ENCODE results near the gene GSPT2. TPM values are rescaled to one million over a fixed set of nuclear protein-coding genes. Genes with fewer than 3 reads are reported as not detected.
"Not testable (repeated sequence)": the region's sequence is repeated elsewhere in the genome, so short reads cannot be mapped to it uniquely, and the experiment has no call there.

GSPT2 gene
- 14.9 to 15.9 TPM (median 15.6 TPM) in 3 replicates for total RNA-seq

DNA sequence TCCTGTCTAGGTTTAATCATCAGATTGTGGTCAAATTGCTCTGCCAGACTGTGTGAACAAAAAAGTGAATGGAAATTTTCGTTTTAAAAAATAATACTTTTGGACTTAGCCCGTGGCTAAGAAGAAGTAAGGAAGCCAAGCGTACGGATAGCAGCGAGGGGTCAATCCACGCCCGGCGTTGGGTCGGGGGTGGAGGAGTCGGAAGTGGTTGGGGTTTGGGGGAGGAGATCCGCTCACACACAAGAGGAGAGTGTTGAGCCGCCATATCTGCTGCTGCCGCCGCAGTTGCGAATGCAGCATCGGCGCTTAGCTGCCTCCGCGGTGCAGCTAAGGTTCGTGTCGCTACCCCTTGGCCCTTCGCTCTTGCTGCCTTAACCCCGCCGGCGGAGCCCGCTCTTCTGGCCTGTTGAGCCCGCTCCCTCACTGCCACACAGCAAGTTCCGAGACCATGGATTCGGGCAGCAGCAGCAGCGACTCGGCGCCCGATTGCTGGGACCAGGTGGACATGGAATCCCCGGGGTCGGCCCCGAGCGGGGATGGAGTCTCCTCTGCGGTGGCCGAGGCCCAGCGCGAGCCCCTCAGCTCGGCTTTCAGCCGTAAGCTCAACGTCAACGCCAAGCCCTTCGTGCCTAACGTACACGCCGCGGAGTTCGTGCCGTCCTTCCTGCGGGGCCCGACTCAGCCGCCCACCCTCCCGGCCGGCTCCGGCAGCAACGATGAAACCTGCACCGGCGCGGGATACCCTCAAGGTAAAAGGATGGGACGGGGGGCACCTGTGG, at the start of gene GSPT2:
TSS of gene GSPT2 (plus strand) at position 264 of the 779 bp plus-strand sequence. CDS start at position 449, 185 bp downstream.
- H3K9me3 Mint-ChIP-seq = peaks cover 26% of the 10 kb centered on the region
- peaks cover 15% of the 10 kb centered on the region for H3K4me1 Mint-ChIP-seq
- DNase-seq (ENCODE audit: low spot score in 2 of 2, unreplicated experiment in 2 of 2) = peak; percentile 23 to 52
- H3K36me3 Mint-ChIP-seq = peaks cover 24% of the 10 kb centered on the region
- TF ChIP-seq, protein P1, sequence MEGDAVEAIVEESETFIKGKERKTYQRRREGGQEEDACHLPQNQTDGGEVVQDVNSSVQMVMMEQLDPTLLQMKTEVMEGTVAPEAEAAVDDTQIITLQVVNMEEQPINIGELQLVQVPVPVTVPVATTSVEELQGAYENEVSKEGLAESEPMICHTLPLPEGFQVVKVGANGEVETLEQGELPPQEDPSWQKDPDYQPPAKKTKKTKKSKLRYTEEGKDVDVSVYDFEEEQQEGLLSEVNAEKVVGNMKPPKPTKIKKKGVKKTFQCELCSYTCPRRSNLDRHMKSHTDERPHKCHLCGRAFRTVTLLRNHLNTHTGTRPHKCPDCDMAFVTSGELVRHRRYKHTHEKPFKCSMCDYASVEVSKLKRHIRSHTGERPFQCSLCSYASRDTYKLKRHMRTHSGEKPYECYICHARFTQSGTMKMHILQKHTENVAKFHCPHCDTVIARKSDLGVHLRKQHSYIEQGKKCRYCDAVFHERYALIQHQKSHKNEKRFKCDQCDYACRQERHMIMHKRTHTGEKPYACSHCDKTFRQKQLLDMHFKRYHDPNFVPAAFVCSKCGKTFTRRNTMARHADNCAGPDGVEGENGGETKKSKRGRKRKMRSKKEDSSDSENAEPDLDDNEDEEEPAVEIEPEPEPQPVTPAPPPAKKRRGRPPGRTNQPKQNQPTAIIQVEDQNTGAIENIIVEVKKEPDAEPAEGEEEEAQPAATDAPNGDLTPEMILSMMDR (IDR thresholded peaks at IDR 0.05; ENCODE audit: unreplicated experiment) = no peak
- peaks cover 16% of the 10 kb centered on the region for H3K27me3 Mint-ChIP-seq (ENCODE audit: low read depth)
- peak within 1 kb of the TSS; percentile 75 for H3K4me3 Mint-ChIP-seq
- peak within 1 kb of the TSS; percentile 91 for H3K27ac Mint-ChIP-seq

DNA sequence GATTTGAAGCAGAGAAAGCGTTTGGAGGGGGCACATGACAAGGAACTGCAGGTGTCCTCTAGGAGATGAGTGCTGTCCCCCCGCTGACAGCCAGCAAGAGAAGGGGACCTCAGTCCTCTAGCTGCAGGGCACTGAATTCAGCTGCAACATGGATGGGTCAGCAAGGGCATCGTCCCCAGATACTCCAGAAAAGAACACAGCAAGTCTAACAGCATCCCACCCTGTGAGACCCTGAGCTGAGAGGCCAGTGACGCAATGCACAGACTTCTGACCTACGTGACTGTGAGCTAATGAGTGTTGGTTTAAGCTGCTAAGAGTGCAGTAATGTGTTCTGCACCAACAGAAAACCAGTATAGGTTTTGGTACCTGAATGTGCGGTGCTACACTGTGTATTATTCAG, 49.0 kb upstream of the GSPT2 start:
- Mint-ChIP-seq H3K27me3 (ENCODE audit: low read depth) (peaks cover 26% of the 10 kb centered on the region), H3K36me3 (no peaks in the 10 kb centered on the region), H3K9me3 (peaks cover 12% of the 10 kb centered on the region), H3K4me3 (no peak overlapping the region), H3K4me1 (no peaks in the 10 kb centered on the region), H3K27ac (no peak overlapping the region)
- no peak for DNase-seq (ENCODE audit: low spot score in 2 of 2, unreplicated experiment in 2 of 2)
- TF ChIP-seq, protein P1 (IDR thresholded peaks at IDR 0.05; ENCODE audit: unreplicated experiment) = no peak

DNA sequence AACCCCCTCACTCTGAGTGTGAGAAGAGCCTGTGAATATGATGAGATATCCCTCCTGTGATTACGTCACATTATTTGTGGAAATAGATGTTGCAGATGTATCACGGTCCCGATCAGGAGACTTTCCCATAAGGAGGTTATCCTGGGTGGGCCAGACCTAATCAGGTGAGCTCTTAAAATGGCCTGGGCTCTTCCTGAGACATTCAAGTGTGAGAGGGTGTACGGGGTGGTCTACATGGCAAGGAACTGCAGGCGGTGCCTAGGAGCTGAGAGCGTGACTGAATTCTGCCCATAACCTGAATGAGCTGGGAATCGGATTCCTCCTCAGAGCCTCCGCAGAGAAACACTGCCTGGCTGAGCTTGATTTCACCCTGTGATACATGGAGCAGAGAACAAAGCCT, 45.8 kb upstream of the GSPT2 start:
- DNase-seq (ENCODE audit: low spot score in 2 of 2, unreplicated experiment in 2 of 2) = no peak
- no peaks in the 10 kb centered on the region for H3K36me3 Mint-ChIP-seq
- TF ChIP-seq, protein P1 (IDR thresholded peaks at IDR 0.05; ENCODE audit: unreplicated experiment) = no peak

DNA sequence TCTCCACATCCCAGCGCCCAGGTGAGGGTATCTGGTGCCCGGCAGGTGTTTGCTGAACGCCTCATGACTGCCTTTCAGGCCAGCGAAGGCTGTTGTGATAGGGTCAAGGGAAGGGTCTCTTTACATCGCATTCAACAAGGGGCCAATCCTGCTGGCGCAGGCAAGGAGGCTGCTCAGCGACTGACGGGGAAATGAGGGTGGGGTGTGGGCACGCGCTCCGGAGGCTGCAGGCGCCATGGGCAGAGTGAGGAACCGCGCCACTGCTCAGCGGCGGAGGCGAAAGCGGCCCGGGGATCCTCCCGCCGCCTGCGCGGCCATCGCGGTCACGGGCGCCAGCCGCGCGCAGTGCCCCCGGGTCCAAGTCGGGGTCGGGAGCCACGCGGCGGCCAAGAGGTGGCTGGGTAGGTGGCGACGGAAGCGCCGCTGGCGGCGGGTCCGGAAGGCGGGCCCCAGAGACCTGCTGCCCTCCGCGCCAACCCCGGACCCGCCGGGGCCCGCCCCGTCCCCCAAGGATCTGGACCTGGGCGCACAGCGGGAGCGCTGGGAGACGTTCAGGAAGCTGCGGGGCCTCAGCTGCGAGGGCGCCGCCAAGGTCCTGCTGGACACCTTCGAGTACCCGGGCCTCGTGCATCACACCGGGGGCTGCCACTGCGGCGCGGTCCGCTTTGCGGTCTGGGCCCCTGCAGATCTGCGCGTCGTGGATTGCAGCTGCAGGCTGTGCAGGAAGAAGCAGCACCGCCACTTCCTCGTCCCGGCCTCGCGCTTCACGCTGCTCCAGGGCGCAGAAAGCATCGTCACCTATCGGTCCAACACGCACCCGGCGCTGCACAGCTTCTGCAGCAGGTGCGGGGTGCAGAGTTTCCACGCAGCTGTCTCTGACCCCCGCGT, 32.7 kb upstream of the GSPT2 start, which contains the start of gene CENPVL1:
TSS of gene CENPVL1 (plus strand) at position 236 of the 888 bp plus-strand sequence. CDS start at position 236, 0 bp downstream.
- not testable (repeated sequence) for H3K27me3 Mint-ChIP-seq (ENCODE audit: low read depth); H3K4me3 Mint-ChIP-seq; H3K4me1 Mint-ChIP-seq; H3K36me3 Mint-ChIP-seq; H3K27ac Mint-ChIP-seq; DNase-seq (ENCODE audit: low spot score in 2 of 2, unreplicated experiment in 2 of 2); H3K9me3 Mint-ChIP-seq

More for the DNA sequence above, 45.8 kb upstream of the GSPT2 start:
- H3K9me3 Mint-ChIP-seq = peaks cover 20% of the 10 kb centered on the region
- H3K4me3 Mint-ChIP-seq = no peak overlapping the region
- no peak overlapping the region for H3K27ac Mint-ChIP-seq
- peaks cover 33% of the 10 kb centered on the region for H3K27me3 Mint-ChIP-seq (ENCODE audit: low read depth)
- H3K4me1 Mint-ChIP-seq = no peaks in the 10 kb centered on the region

DNA sequence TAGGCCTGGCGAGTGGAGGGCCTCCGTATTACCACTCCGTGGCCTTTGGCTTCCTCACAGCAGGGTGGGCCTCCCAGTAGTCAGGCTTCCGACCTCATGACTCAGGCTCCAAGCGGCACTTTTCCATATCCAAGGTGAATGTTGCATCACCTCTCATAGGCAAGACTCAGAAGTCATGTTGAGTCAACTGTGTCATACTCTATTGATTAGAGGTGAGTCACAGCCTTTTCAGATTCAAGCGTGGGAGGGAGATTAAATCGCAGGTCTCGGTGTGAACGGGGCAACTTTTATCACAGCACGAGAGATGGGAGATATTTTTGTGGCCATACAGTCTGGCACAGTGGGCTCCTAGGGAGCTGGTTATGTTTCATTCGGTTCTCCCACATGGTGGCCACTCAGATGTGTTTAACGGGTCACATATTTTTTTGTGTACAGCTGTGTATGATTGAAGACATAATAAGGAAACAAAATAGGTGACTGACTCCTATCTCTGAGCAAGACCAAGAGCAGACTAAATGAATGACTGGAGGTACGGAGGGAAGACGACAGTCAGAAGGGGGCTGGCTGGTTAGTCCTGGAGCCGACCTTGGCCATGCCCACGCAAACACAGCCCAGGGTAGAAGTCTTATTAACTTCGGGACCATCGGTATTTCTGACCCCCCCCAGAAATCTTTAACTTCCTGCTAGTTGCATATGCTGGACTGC, 30.1 kb upstream of the GSPT2 start:
- not testable (repeated sequence) for H3K4me3 Mint-ChIP-seq; H3K9me3 Mint-ChIP-seq; H3K4me1 Mint-ChIP-seq; H3K27me3 Mint-ChIP-seq (ENCODE audit: low read depth); H3K36me3 Mint-ChIP-seq; DNase-seq (ENCODE audit: low spot score in 2 of 2, unreplicated experiment in 2 of 2); H3K27ac Mint-ChIP-seq

DNA sequence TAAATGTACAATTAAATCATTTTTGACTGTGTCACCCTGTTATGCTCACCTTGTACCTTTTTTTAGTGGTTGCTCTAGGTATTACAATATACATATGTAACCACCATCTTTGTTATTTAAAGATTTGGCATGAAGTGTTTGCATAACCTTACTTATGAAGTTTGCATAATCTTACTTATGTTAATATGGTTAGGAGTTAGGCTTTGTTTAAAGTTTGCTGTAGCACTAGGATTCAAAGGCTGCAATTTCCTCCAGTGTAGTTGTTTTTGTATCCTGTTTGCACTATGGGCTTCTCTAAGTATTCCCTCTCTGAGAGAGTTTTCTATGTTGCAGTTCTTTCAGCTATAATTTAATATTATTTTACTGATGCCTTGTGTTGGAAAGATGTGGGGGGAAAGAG, 15.0 kb upstream of the GSPT2 start:
- no peak for DNase-seq (ENCODE audit: low spot score in 2 of 2, unreplicated experiment in 2 of 2)
- Mint-ChIP-seq H3K4me1 (no peaks in the 10 kb centered on the region), H3K27me3 (ENCODE audit: low read depth) (peaks cover 7% of the 10 kb centered on the region), H3K27ac (no peak overlapping the region), H3K36me3 (no peaks in the 10 kb centered on the region), H3K9me3 (peaks cover 16% of the 10 kb centered on the region), H3K4me3 (no peak overlapping the region)
- TF ChIP-seq, protein P1 (IDR thresholded peaks at IDR 0.05; ENCODE audit: unreplicated experiment) = no peak
